ENCODE measurements around the gene SLC35B4. TPM values are rescaled to one million over a fixed set of nuclear protein-coding genes. Genes with fewer than 3 reads are reported as not detected.

SLC35B4 gene
- total RNA-seq, 2 donors from 2014 or later, result 4.9 to 11.5 TPM

GRCh38 chr7:134248196-134248595 lies 68.5 kb downstream of the SLC35B4 start:
- H3K4me1 ChIP-seq, result no peaks in the 10 kb centered on the region
- H3K27ac ChIP-seq, result no peak overlapping the region
- DNase-seq (no peak), ATAC-seq (no peak)
- H3K27me3 ChIP-seq, result no peaks in the 10 kb centered on the region
- no peak overlapping the region for H3K4me3 ChIP-seq
- TF ChIP-seq CTCF (IDR thresholded peaks at IDR 0.05), result no peak
- TF ChIP-seq POLR2A (IDR thresholded peaks at IDR 0.05), result no peak
- H3K36me3 ChIP-seq (replicated peaks in 1 of 2; ENCODE audit: insufficient read depth in 1 of 2, low read depth in 2 of 2), result no peaks in the 10 kb centered on the region
- no peaks in the 10 kb centered on the region for H3K9me3 ChIP-seq
- 76 to 78% methylated on average over 3 of the region's 3 CpGs for WGBS, 2 donors
- intact Hi-C loops (cut with DNase I), result no loop called here

- DNase-seq (no peak), ATAC-seq (no peak)
- WGBS, 2 donors, result 82 to 83% methylated on average over 2 of the region's 2 CpGs
- intact Hi-C loops (cut with DNase I), result no loop called here
- H3K27me3 ChIP-seq, result no peaks in the 10 kb centered on the region
- no peak for TF ChIP-seq POLR2A (IDR thresholded peaks at IDR 0.05)
- TF ChIP-seq CTCF (IDR thresholded peaks at IDR 0.05), result no peak
- no peak overlapping the region for H3K27ac ChIP-seq
- H3K4me1 ChIP-seq, result no peaks in the 10 kb centered on the region
- no peak overlapping the region for H3K4me3 ChIP-seq
- H3K36me3 ChIP-seq (replicated peaks in 1 of 2; ENCODE audit: insufficient read depth in 1 of 2, low read depth in 2 of 2), result no peaks in the 10 kb centered on the region
- H3K9me3 ChIP-seq, result no peaks in the 10 kb centered on the region
Observed at GRCh38 chr7:134246761-134247160, 70.0 kb downstream of the SLC35B4 start.

GRCh38 chr7:134246347-134246746 lies 70.4 kb downstream of the SLC35B4 start:
- H3K36me3 ChIP-seq (replicated peaks in 1 of 2; ENCODE audit: insufficient read depth in 1 of 2, low read depth in 2 of 2), result no peaks in the 10 kb centered on the region
- H3K27me3 ChIP-seq, result no peaks in the 10 kb centered on the region
- no peak overlapping the region for H3K4me3 ChIP-seq
- H3K4me1 ChIP-seq, result no peaks in the 10 kb centered on the region
- H3K9me3 ChIP-seq, result no peaks in the 10 kb centered on the region
- TF ChIP-seq CTCF (IDR thresholded peaks at IDR 0.05) (no peak), POLR2A (IDR thresholded peaks at IDR 0.05) (no peak)
- ATAC-seq (no peak), DNase-seq (no peak)
- H3K27ac ChIP-seq, result no peak overlapping the region
- 55 to 64% methylated on average over 3 of the region's 3 CpGs for WGBS, 2 donors
- intact Hi-C loops (cut with DNase I), result no loop called here

- WGBS, 2 donors, result 85 to 87% methylated on average over 2 of the region's 2 CpGs
- TF ChIP-seq CTCF (IDR thresholded peaks at IDR 0.05) (no peak), POLR2A (IDR thresholded peaks at IDR 0.05) (no peak)
- Histone ChIP-seq H3K36me3 (replicated peaks in 1 of 2; ENCODE audit: insufficient read depth in 1 of 2, low read depth in 2 of 2) (no peaks in the 10 kb centered on the region), H3K27me3 (no peaks in the 10 kb centered on the region), H3K4me1 (no peaks in the 10 kb centered on the region), H3K4me3 (no peak overlapping the region), H3K9me3 (no peaks in the 10 kb centered on the region), H3K27ac (no peak overlapping the region)
- intact Hi-C loops (cut with DNase I), result no loop called here
- ATAC-seq, result no peak
- no peak for DNase-seq
Observed at GRCh38 chr7:134245253-134245652, 71.5 kb downstream of the SLC35B4 start.

Other genes starting within 250 kb of the SLC35B4 start
- gene LRGUK, start 189.6 kb downstream of the SLC35B4 start, total RNA-seq, result under 1 TPM; 0.78 to 0.99 TPM
- gene AKR1B1, start 142.2 kb upstream of the SLC35B4 start, total RNA-seq, result 10 to 100 TPM; 12.9 to 27.5 TPM
- 10 to 100 TPM in 1 of 2 donors, 1 to 10 TPM in 1; 2.3 to 12.2 TPM for gene AKR1B10, start 210.6 kb upstream of the SLC35B4 start, total RNA-seq
- gene AKR1B15, start 232.2 kb upstream of the SLC35B4 start, total RNA-seq, result under 1 TPM in 1 of 2 donors, not detected in 1; 0.52 TPM

All from body of pancreas (tissue), 4 donors.